Smooth muscle cell (in vitro differentiated cells): ENCODE results near the gene POLN. TPM values are rescaled to one million over a fixed set of nuclear protein-coding genes. Genes with fewer than 3 reads are reported as not detected.

ENCODE experiments used
- DNase-seq: peaks from one replicate; lab custom pipeline; 2025; ENCODE audit not compliant: unreplicated experiment; lab: John Stamatoyannopoulos, UW
- H2AFZ ChIP-seq: fragments of 200-600 bp; sonication (generic); 2 replicates; pipeline ENCODE4 v1.6.0; 2016; ENCODE audit warnings: antibody characterized with exemption, low read depth, mild to moderate bottlenecking
- H3F3A ChIP-seq: fragments of 200-600 bp; sonication (generic); 2 replicates; pipeline ENCODE4 v1.6.0; 2017; ENCODE audit warnings: antibody characterized with exemption, low read depth
- H3K27ac ChIP-seq: fragments of 200-600 bp; sonication (generic); 2 replicates; pipeline ENCODE4 v1.5.1; 2016; ENCODE audit warnings: low read depth, mild to moderate bottlenecking
- H3K27me3 ChIP-seq: fragments of 200-600 bp; sonication (generic); 2 replicates; pipeline ENCODE4 v1.6.1; 2016; ENCODE audit warnings: low read depth, mild to moderate bottlenecking
- H3K36me3 ChIP-seq: fragments of 200-600 bp; sonication (generic); 2 replicates; pipeline ENCODE4 v1.5.1; 2016; ENCODE audit warnings: low read depth
- H3K4me1 ChIP-seq: fragments of 200-600 bp; sonication (generic); 2 replicates; pipeline ENCODE4 v1.5.1; 2016; ENCODE audit warnings: low read depth
- H3K4me2 ChIP-seq: fragments of 200-600 bp; sonication (generic); 2 replicates; pipeline ENCODE4 v1.6.0; 2016; ENCODE audit warnings: mild to moderate bottlenecking
- H3K4me3 ChIP-seq: fragments of 200-600 bp; sonication (generic); 2 replicates; pipeline ENCODE4 v1.5.1; 2016; ENCODE audit warnings: mild to moderate bottlenecking
- H3K79me2 ChIP-seq: fragments of 200-600 bp; sonication (generic); 2 replicates; pipeline ENCODE4 v1.6.0; 2016; ENCODE audit warnings: low read depth, mild to moderate bottlenecking
- H3K9ac ChIP-seq: fragments of 200-600 bp; sonication (generic); 2 replicates; pipeline ENCODE4 v1.6.0; 2016; ENCODE audit warnings: low read depth
- H3K9me3 ChIP-seq: fragments of 200-600 bp; sonication (generic); replicated peaks from 2 replicates; pipeline ENCODE4 v1.5.1; 2016; ENCODE audit warnings: low read depth
- H4K20me1 ChIP-seq: fragments of 200-600 bp; sonication (generic); 2 replicates; pipeline ENCODE4 v1.6.0; 2016; ENCODE audit warnings: low read depth
- CTCF ChIP-seq: fragments of 200-600 bp; sonication (generic); IDR thresholded peaks from 2 replicates; pipeline ENCODE4 v1.5.1; 2017; ENCODE audit warnings: borderline replicate concordance, mild to moderate bottlenecking, antibody characterized with exemption; ENCODE audit not compliant: insufficient read depth, poor library complexity, severe bottlenecking
- WGBS: methylation state at CpG from one replicate; pipeline ENCODE4 v1.1.7; 2016; ENCODE audit warnings: low lambda C conversion rate; 5-methylcytosine and 5-hydroxymethylcytosine counted together
- polyA plus RNA-seq: library from polyadenylated mRNA; unstranded; fragments of >200 nt; fragmentation: Nextera tagmentation; extraction: Ambion mirVana; gene quantifications from 2 replicates; pipeline ENCODE4 v1.2.1, GENCODE V29; 2016
- total RNA-seq: library from RNA; depleted of rRNA; stranded (reverse); fragments of >200 nt; gene quantifications from 2 replicates; pipeline ENCODE4 v1.2.3, GENCODE V29; 2014

Gene POLN
- total and polyA plus RNA-seq, 2 experiments from 2014 or later: 0.35 to 3.0 TPM

- 79% methylated on average over 26 of the region's 26 CpGs for WGBS
- Histone ChIP-seq H3K27ac (no peak overlapping the region), H3K4me3 (no peak overlapping the region)
These were observed 184.4 kb downstream of the POLN start for GRCh38 chr4:2057382-2058065.

GRCh38 chr4:2054217-2054616 is 187.7 kb downstream of the POLN start:
- no peak for DNase-seq
- TF ChIP-seq CTCF: no peak
- no peak overlapping the region for H3K4me3 ChIP-seq
- H3K4me1 ChIP-seq: no peaks in the 10 kb centered on the region
- no peak overlapping the region for H3K9ac ChIP-seq
- H3K27me3 ChIP-seq: peaks cover 42% of the 10 kb centered on the region
- no peaks in the 10 kb centered on the region for H3K36me3 ChIP-seq
- no peaks in the 10 kb centered on the region for H3K9me3 ChIP-seq
- 86% methylated on average over 6 of the region's 6 CpGs for WGBS
- H3K4me2 ChIP-seq: no peak overlapping the region
- H4K20me1 ChIP-seq: no peaks in the 10 kb centered on the region
- H3K79me2 ChIP-seq: no peaks in the 10 kb centered on the region
- H3K27ac ChIP-seq: no peak overlapping the region
- H3F3A ChIP-seq: no peaks in the 10 kb centered on the region
- no peak overlapping the region for H2AFZ ChIP-seq

More at GRCh38 chr4:2057382-2058065, 184.4 kb downstream of the POLN start:
- no peak for TF ChIP-seq CTCF
- Histone ChIP-seq H3K9ac (no peak overlapping the region), H3F3A (no peaks in the 10 kb centered on the region), H3K9me3 (no peaks in the 10 kb centered on the region), H4K20me1 (no peaks in the 10 kb centered on the region), H3K4me2 (no peak overlapping the region), H3K79me2 (no peaks in the 10 kb centered on the region), H3K4me1 (peaks cover 6% of the 10 kb centered on the region), H2AFZ (no peak overlapping the region), H3K27me3 (peaks cover 60% of the 10 kb centered on the region), H3K36me3 (no peaks in the 10 kb centered on the region)
- no peak for DNase-seq

GRCh38 chr4:2051086-2051485 is 190.8 kb downstream of the POLN start:
- no peaks in the 10 kb centered on the region for H3K9me3 ChIP-seq
- no peaks in the 10 kb centered on the region for H3F3A ChIP-seq
- H3K4me2 ChIP-seq: no peak overlapping the region
- H3K27ac ChIP-seq: no peak overlapping the region
- WGBS: 75% methylated on average over 10 of the region's 10 CpGs
- no peaks in the 10 kb centered on the region for H4K20me1 ChIP-seq
- peaks cover 16% of the 10 kb centered on the region for H3K27me3 ChIP-seq
- no peaks in the 10 kb centered on the region for H3K79me2 ChIP-seq
- no peak overlapping the region for H3K4me3 ChIP-seq
- H3K9ac ChIP-seq: no peak overlapping the region
- no peaks in the 10 kb centered on the region for H3K4me1 ChIP-seq
- TF ChIP-seq CTCF: no peak
- DNase-seq: no peak
- no peak overlapping the region for H2AFZ ChIP-seq
- no peaks in the 10 kb centered on the region for H3K36me3 ChIP-seq

GRCh38 chr4:2049811-2050210 is 192.1 kb downstream of the POLN start:
- DNase-seq: no peak
- Histone ChIP-seq H3K4me1 (no peaks in the 10 kb centered on the region), H3K4me2 (no peak overlapping the region), H4K20me1 (no peaks in the 10 kb centered on the region), H2AFZ (no peak overlapping the region), H3K79me2 (no peaks in the 10 kb centered on the region), H3K27me3 (peaks cover 6% of the 10 kb centered on the region), H3K27ac (no peak overlapping the region), H3K36me3 (no peaks in the 10 kb centered on the region), H3F3A (no peaks in the 10 kb centered on the region), H3K4me3 (no peak overlapping the region), H3K9ac (no peak overlapping the region), H3K9me3 (no peaks in the 10 kb centered on the region)
- 89% methylated on average over 7 of the region's 7 CpGs for WGBS
- TF ChIP-seq CTCF: no peak
